HG02973 (cell line): ENCODE measurements around the gene DOK7.
"Not testable (repeated sequence)": the region's sequence is repeated elsewhere in the genome, so short reads cannot be mapped to it uniquely, and the experiment has no call there.

ENCODE experiments used
- ATAC-seq: cut with Tn5 transposase; IDR thresholded peaks from one replicate; pipeline ENCODE4 v1.9.1; 2021; ENCODE audit warnings: moderate library complexity; ENCODE audit not compliant: unreplicated experiment

Gene DOK7

GRCh38 chr4:3442959-3443749 is 20.0 kb upstream of the DOK7 start:
- ATAC-seq, result no peak

GRCh38 chr4:3443750-3444309 is 19.3 kb upstream of the DOK7 start:
- no peak for ATAC-seq

GRCh38 chr4:3444351-3445110 is 18.6 kb upstream of the DOK7 start:
- ATAC-seq, result no peak

GRCh38 chr4:3445111-3445820 is 17.8 kb upstream of the DOK7 start:
- ATAC-seq, result no peak

GRCh38 chr4:3445829-3446545 is 17.1 kb upstream of the DOK7 start:
- no peak for ATAC-seq

- ATAC-seq, result no peak
These were observed 16.3 kb upstream of the DOK7 start for GRCh38 chr4:3446631-3447320.

DNA sequence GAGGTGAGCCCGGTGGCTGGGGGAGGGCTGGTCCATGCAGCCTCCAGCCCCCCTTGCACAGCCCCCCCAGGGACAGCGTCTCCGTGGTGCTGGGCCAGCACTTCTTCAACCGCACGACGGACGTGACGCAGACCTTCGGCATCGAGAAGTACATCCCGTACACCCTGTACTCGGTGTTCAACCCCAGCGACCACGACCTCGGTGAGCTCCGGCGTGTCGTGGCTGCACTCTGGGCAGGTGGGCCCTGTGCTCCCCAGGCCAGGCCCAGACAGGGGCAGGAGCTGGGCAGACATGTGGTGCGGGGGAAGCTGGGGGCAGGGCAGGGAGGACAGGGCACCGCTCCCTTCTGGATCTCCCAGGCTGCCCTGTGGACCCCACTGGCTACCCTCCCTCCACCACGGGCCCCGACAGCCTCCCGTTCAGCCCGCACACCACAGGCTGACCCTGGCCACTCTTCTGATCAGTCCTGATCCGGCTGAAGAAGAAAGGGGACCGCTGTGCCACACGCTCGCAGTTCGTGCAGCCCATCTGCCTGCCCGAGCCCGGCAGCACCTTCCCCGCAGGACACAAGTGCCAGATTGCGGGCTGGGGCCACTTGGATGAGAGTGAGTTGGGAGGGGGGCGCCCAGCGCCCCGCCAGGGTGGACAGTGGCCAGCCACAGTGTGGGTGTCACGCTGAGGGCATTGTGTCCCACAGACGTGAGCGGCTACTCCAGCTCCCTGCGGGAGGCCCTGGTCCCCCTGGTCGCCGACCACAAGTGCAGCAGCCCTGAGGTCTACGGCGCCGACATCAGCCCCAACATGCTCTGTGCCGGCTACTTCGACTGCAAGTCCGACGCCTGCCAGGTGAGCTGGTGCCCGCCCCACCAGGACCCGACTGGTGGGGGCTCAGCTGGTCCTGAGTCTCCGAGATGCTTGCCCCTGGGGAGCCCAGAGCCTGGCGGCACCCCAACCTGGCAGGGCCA is 15.4 kb upstream of the DOK7 start:
- ATAC-seq, result no peak

GRCh38 chr4:3449047-3449573 is 14.0 kb upstream of the DOK7 start:
- ATAC-seq, result no peak

DNA sequence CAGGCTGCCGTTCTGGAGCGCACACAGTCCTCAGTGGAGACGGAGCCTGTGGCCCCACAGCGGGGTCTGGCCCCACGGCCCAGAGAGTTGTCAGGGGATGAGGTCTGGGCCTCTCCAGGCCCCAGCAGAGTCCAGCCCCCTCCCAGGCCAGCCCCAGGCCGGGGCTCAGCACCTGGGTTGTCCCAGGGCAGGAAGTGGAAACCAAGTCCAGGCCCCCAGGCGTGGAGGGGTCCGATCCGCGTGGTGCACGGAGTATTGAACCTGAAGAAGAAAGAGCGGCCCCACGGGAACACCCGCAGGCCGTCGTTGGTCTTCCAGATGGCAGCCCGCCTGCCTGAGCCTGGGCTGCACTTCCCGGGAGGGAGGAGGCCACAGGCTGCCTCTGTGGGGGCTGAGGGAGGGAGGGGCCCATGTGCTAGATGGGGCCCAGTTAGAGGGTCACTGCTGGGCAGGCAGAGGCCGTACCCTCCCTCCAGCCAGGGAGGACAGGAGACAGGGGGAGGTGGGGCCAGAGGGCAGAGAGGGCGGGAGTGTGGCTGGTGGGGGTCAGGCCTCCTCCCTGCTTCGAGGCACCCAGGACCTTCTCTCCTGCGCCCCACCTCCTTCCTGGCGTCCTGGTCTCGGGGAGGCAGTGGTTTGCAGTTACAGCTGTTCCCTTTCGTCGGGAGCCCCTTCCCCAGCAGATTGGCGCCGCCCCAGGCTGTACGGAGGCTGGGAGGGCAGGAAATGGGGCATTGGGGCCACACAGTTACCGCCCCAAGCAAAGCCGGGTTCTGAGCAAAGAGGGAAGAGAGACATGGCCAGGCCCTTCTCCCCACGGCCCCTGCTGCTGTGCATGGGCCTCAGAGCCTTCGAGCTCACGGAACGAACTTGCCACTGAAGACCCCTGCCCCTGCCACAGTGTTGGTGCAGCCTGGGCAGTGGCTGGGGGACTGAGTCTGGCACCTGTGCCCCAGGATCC is 13.3 kb upstream of the DOK7 start:
- ATAC-seq, result no peak

DNA sequence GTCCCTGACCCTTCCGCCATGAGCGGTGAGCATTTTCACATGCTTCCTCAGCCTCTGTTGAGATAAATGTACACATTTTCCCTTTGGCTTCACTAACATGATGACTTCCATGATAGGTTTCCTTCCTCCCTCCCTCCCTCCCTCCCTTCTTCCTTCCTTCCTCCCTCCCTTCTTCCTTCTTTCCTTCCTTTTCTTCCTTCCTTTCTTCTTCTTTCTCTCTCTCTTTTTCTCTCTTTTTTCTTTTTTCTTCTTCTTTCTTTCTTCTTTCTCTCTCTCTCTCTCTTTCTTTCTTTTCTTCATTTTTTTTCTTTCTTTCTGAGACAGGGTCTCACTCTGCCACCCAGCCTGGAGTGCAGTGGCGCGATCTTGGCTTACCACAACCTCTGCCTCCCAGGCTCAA is 12.5 kb upstream of the DOK7 start:
- ATAC-seq, result no peak

GRCh38 chr4:3451956-3452355 is 11.2 kb upstream of the DOK7 start:
- ATAC-seq, result no peak

DNA sequence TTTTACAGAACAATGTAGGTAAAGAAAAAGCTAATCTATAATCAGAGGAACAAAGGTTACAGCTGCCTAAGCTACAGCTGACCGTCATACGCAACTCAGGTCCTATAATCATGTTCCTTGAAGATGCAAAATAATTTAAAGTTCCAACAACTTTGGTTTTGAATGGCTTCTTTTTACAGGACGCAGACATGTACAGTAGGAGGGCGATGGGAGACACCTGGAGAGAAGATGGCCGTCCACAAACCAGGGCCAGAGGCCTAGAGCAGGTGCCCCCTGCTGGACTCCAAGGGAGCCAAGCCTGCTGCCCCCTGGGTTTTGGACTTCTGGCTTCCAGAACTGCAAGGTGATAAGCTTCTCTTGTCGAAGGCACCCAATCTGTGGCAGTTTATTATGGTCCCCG is 10.7 kb upstream of the DOK7 start:
- no peak for ATAC-seq

DNA sequence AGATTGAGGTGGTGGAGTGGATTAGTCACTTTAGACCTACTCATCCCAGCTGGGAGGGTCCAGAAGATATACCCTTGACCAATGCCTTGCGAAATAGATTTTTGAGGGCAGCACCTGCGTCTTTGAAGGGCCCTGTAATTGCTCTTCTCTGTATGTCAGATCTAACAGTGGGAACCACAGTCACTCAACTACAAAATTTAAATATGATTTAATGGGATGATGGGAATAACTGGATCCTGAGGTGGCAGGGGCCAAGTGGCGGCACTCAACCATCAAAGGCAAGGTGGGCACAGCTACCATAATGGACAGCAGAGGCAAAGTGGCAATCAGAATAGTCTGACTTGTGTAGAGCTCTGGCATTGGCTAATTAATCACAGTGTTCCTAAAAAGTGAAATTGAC is 7.5 kb upstream of the DOK7 start:
- ATAC-seq, result not testable (repeated sequence)

DNA sequence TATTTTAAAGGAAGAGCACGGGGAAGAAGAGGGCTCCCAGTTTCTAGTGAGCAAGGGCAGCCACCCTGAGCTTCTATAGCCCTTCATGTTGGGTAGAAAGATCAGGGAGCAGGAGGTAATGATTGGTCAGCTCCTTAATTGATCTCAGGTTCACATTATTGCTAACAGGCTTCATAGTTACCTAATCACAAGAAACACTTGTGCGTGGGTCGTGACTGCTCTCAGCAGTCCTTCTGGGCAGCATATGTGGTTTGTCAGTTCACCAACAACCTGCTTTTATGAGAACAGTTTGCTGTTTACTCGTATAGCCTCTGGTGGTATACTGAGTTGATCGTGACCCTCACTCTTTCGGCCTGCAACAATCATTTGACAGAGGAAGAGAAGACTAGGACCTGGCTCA is 4.7 kb upstream of the DOK7 start:
- ATAC-seq, result no peak

GRCh38 chr4:3459156-3459555 is 4.0 kb upstream of the DOK7 start:
- ATAC-seq, result not testable (repeated sequence)

- ATAC-seq, result no peak
These were observed 2.2 kb upstream of the DOK7 start for GRCh38 chr4:3460926-3461325.

DNA sequence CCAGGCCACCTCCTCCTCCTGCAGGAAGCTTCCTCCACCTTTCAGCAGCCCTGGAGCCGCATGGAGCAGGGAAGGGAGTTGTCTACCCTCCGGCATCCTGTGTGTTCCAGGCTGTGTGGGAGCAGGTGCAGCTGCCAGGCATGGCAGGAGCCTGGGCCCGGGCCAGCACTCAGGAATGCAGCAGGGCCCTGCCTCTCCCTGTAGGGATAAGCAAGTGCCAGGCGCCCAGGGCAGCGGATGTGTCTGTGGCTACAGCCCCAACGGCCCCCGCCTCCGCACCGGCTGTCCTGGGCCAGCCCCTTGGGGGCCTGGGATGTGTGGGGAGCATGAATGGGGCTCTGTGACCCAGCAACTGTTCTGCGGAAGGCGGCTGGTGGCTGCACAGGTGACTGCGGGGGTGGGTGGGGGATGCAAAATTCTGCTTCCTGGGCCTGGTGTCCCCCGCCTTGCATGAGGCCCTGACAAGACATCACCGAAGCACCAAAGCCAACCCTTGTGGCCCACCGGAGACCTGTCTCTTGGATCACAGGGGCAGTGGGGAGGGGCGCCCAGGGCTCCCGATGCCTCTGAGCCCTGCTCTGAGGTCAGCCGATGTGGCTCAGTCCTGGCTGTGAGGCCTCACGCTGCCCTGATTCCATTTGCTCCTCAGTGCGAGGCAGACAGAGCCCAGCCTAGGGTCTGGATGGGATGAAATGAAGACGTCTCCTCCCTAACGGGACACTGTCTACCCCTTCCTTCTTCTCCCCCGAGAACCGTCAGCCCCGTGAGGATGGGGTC is 1.4 kb upstream of the DOK7 start:
- ATAC-seq, result no peak
